Measurements from ENCODE around the gene PLCB1. TPM values are rescaled to one million over a fixed set of nuclear protein-coding genes. Genes with fewer than 3 reads are reported as not detected.

The PLCB1 gene
- total and polyA plus RNA-seq, 10 of the 15 experiments (the other 5 are each of a cell fraction or from before 2014, with no cell fraction given) = 0.05 to 5.3 (median 0.17) TPM; not detected in 1

- TF ChIP-seq SKIL (IDR thresholded peaks at IDR 0.05; ENCODE audit: low read depth, poor library complexity, severe bottlenecking) = no peak
- TF ChIP-seq HSF1 (IDR thresholded peaks at IDR 0.05; ENCODE audit: low read depth, low read length) = no peak
- TF ChIP-seq SRF (IDR thresholded peaks at IDR 0.05; ENCODE audit: low read depth in 2 of 2, low read length in 2 of 2) = no peak
- TF ChIP-seq, protein P1, sequence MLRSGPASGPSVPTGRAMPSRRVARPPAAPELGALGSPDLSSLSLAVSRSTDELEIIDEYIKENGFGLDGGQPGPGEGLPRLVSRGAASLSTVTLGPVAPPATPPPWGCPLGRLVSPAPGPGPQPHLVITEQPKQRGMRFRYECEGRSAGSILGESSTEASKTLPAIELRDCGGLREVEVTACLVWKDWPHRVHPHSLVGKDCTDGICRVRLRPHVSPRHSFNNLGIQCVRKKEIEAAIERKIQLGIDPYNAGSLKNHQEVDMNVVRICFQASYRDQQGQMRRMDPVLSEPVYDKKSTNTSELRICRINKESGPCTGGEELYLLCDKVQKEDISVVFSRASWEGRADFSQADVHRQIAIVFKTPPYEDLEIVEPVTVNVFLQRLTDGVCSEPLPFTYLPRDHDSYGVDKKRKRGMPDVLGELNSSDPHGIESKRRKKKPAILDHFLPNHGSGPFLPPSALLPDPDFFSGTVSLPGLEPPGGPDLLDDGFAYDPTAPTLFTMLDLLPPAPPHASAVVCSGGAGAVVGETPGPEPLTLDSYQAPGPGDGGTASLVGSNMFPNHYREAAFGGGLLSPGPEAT (IDR thresholded peaks at IDR 0.05; ENCODE audit: low read depth) = no peak
- TF ChIP-seq MTA2 (IDR thresholded peaks at IDR 0.05; ENCODE audit: low read depth) = no peak
- no peak for TF ChIP-seq PAX5 (IDR thresholded peaks at IDR 0.05; ENCODE audit: borderline replicate concordance, low read depth, low read length)
- no peak for TF ChIP-seq CUX1 (IDR thresholded peaks at IDR 0.05; ENCODE audit: insufficient replicate concordance, low read depth, low read length)
These were observed 188.2 kb downstream of the PLCB1 start (continued) for GRCh38 chr20:8320306-8320705.
